ENCODE data around the gene CRTAP. TPM values are rescaled to one million over a fixed set of nuclear protein-coding genes. Genes with fewer than 3 reads are reported as not detected.

The CRTAP gene
- total and polyA plus RNA-seq, 2 of the 13 experiments (the other 11 are each of a cell fraction or from before 2014, with no cell fraction given) = 54.2 to 119 TPM

- no peak for TF ChIP-seq TIGD3 (CRISPR knock-in tag; IDR thresholded peaks at IDR 0.05; ENCODE audit: borderline replicate concordance)
- TF ChIP-seq, protein P1, sequence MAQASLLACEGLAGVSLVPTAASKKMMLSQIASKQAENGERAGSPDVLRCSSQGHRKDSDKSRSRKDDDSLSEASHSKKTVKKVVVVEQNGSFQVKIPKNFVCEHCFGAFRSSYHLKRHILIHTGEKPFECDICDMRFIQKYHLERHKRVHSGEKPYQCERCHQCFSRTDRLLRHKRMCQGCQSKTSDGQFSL (CRISPR knock-in tag; IDR thresholded peaks at IDR 0.05) = no peak
- no peak for TF ChIP-seq ARNT2 (CRISPR knock-in tag; IDR thresholded peaks at IDR 0.05; ENCODE audit: low read depth)
- TF ChIP-seq, protein P2, sequence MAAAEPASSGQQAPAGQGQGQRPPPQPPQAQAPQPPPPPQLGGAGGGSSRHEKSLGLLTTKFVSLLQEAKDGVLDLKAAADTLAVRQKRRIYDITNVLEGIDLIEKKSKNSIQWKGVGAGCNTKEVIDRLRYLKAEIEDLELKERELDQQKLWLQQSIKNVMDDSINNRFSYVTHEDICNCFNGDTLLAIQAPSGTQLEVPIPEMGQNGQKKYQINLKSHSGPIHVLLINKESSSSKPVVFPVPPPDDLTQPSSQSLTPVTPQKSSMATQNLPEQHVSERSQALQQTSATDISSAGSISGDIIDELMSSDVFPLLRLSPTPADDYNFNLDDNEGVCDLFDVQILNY (CRISPR knock-in tag; conservative IDR thresholded peaks at IDR 0.05) = no peak
- TF ChIP-seq, protein P3, sequence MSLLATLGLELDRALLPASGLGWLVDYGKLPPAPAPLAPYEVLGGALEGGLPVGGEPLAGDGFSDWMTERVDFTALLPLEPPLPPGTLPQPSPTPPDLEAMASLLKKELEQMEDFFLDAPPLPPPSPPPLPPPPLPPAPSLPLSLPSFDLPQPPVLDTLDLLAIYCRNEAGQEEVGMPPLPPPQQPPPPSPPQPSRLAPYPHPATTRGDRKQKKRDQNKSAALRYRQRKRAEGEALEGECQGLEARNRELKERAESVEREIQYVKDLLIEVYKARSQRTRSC (CRISPR knock-in tag; IDR thresholded peaks at IDR 0.05; ENCODE audit: low read depth) = no peak
- peak; percentile 76; the same call in 1 of the 2 replicates for TF ChIP-seq ZNF441 (CRISPR knock-in tag; IDR thresholded peaks at IDR 0.05; ENCODE audit: borderline replicate concordance)
- TF ChIP-seq TSC22D2 (CRISPR knock-in tag; IDR thresholded peaks at IDR 0.05; ENCODE audit: borderline replicate concordance) = no peak
- no peak for TF ChIP-seq YEATS2 (CRISPR knock-in tag; IDR thresholded peaks at IDR 0.05; ENCODE audit: borderline replicate concordance)
- TF ChIP-seq, protein P4, sequence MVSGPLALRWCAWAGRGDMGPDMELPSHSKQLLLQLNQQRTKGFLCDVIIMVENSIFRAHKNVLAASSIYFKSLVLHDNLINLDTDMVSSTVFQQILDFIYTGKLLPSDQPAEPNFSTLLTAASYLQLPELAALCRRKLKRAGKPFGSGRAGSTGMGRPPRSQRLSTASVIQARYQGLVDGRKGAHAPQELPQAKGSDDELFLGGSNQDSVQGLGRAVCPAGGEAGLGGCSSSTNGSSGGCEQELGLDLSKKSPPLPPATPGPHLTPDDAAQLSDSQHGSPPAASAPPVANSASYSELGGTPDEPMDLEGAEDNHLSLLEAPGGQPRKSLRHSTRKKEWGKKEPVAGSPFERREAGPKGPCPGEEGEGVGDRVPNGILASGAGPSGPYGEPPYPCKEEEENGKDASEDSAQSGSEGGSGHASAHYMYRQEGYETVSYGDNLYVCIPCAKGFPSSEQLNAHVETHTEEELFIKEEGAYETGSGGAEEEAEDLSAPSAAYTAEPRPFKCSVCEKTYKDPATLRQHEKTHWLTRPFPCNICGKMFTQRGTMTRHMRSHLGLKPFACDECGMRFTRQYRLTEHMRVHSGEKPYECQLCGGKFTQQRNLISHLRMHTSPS (CRISPR knock-in tag; IDR thresholded peaks at IDR 0.05; ENCODE audit: low read depth) = 0 out of 2 replicates have a peak, but pooled peaks have one; percentile 16
- no peak for TF ChIP-seq ZFP90 (CRISPR knock-in tag; IDR thresholded peaks at IDR 0.05; ENCODE audit: borderline replicate concordance)
- no peak for TF ChIP-seq ZBTB2 (CRISPR knock-in tag; IDR thresholded peaks at IDR 0.05; ENCODE audit: low read depth)
- TF ChIP-seq MTERF4 (CRISPR knock-in tag; IDR thresholded peaks at IDR 0.05) = no peak
- no peak for TF ChIP-seq TBP (CRISPR knock-in tag; IDR thresholded peaks at IDR 0.05)
- no peak for TF ChIP-seq ZNF143 (CRISPR knock-in tag; IDR thresholded peaks at IDR 0.05)
- TF ChIP-seq TAF15 (IDR thresholded peaks at IDR 0.05; ENCODE audit: low read depth, low read length, poor library complexity, severe bottlenecking) = no peak
- TF ChIP-seq ZSCAN21 (CRISPR knock-in tag; IDR thresholded peaks at IDR 0.05; ENCODE audit: borderline replicate concordance) = no peak
- TF ChIP-seq ZNF780A (CRISPR knock-in tag; IDR thresholded peaks at IDR 0.05) = no peak
- no peak for TF ChIP-seq ZNF350 (CRISPR knock-in tag; IDR thresholded peaks at IDR 0.05; ENCODE audit: borderline replicate concordance, low read depth)
- no peak for TF ChIP-seq ADNP (CRISPR knock-in tag; IDR thresholded peaks at IDR 0.05)
- TF ChIP-seq TBX3 (IDR thresholded peaks at IDR 0.05; ENCODE audit: borderline replicate concordance) = no peak
- no peak for TF ChIP-seq CC2D1A (CRISPR knock-in tag; IDR thresholded peaks at IDR 0.05)
These were observed 72.9 kb downstream of the CRTAP start (continued) for GRCh38 chr3:33186524-33187367.

All from HepG2 (cell line).